ENCODE data around the gene SARDH. TPM values are rescaled to one million over a fixed set of nuclear protein-coding genes. Genes with fewer than 3 reads are reported as not detected.

Gene SARDH
- total and polyA plus RNA-seq, 8 donors: 8.9 to 43.3 (median 20.5) TPM

DNA sequence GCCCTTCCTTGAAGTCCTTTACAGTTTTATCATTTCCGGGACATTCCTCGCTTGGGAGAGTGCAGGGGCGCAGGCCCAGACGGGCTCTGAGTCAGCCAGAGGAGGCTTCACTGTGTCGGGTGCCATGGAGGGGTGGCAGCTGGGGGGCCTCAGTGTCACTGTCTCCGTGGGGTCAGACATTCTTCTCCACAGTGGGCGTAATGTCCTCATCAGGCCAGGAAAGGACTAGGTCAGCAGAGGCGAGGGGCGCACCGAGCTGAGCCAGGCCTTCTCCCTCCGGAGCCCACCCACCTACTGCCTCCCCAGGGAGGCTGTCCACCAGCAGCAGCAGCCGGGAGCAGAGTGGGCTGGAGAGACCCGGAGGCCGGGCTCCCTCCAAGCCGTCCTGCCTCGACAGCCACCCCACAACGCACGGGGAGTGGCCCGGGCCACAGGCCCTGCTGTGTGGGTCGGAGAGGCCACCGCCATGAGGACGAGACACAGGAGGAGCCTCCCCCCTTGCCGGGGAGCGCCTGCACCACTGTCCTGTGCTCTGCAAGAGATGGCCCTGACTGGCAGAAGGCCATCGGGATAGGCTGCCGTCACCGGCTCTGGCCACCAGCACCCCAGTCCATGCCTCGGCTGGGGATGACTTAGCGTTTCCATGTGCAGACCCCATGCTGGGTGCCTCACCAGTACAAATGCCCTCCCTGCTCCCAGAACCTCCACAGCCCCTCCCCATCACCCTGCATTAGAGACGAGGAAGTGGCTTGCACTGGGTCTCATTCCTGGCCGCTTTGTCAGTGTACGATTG, 26.5 kb downstream of the SARDH start:
- TF ChIP-seq, protein P1, sequence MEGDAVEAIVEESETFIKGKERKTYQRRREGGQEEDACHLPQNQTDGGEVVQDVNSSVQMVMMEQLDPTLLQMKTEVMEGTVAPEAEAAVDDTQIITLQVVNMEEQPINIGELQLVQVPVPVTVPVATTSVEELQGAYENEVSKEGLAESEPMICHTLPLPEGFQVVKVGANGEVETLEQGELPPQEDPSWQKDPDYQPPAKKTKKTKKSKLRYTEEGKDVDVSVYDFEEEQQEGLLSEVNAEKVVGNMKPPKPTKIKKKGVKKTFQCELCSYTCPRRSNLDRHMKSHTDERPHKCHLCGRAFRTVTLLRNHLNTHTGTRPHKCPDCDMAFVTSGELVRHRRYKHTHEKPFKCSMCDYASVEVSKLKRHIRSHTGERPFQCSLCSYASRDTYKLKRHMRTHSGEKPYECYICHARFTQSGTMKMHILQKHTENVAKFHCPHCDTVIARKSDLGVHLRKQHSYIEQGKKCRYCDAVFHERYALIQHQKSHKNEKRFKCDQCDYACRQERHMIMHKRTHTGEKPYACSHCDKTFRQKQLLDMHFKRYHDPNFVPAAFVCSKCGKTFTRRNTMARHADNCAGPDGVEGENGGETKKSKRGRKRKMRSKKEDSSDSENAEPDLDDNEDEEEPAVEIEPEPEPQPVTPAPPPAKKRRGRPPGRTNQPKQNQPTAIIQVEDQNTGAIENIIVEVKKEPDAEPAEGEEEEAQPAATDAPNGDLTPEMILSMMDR (IDR thresholded peaks at IDR 0.05): no peak
- Histone ChIP-seq H3K36me3 (peaks cover 0 to 5% (median 0%) of the 10 kb centered on the region in 3 donors), H3K4me3 (no peak overlapping the region), H3K27ac (no peak overlapping the region), H3K9me3 (no peaks in the 10 kb centered on the region), H3K4me1 (no peaks in the 10 kb centered on the region), H3K27me3 (no peaks in the 10 kb centered on the region)
- FAIRE-seq: no peak
- peak in 2 of 4 donors; percentile 10 to 20 for ATAC-seq
- 86 to 93% methylated on average over 32 of the region's 32 CpGs for WGBS, 2 donors
- DNase-seq: peak in 4 of 6 donors; percentile 13 to 64 (median 50)
- intact Hi-C loops (cut with DNase I): no loop called here

- ATAC-seq (no peak), DNase-seq (peak in 4 of 6 donors; percentile 2 to 68 (median 40))
- intact Hi-C loops (cut with DNase I): no loop called here
These were observed 27.3 kb downstream of the SARDH start for GRCh38 chr9:133710661-133711427.

GRCh38 chr9:133709691-133710571, 28.2 kb downstream of the SARDH start:
- no peak for FAIRE-seq
- TF ChIP-seq, protein P1 (IDR thresholded peaks at IDR 0.05): no peak
- DNase-seq: peak in 3 of 6 donors; percentile 16 to 59 (median 46)
- H3K4me3 ChIP-seq: no peak overlapping the region
- H3K9me3 ChIP-seq: no peaks in the 10 kb centered on the region
- no peak overlapping the region for H3K27ac ChIP-seq
- no peaks in the 10 kb centered on the region for H3K4me1 ChIP-seq
- intact Hi-C loops (cut with DNase I): no loop called here
- 90 to 92% methylated on average over 32 of the region's 32 CpGs for WGBS, 2 donors
- ATAC-seq: no peak
- peaks cover 0 to 5% (median 0%) of the 10 kb centered on the region in 3 donors for H3K36me3 ChIP-seq
- H3K27me3 ChIP-seq: no peaks in the 10 kb centered on the region

More at GRCh38 chr9:133710661-133711427, 27.3 kb downstream of the SARDH start:
- no peak overlapping the region for H3K27ac ChIP-seq
- H3K9me3 ChIP-seq: no peaks in the 10 kb centered on the region
- H3K4me3 ChIP-seq: no peak overlapping the region
- TF ChIP-seq, protein P1 (IDR thresholded peaks at IDR 0.05): no peak
- H3K4me1 ChIP-seq: no peaks in the 10 kb centered on the region
- H3K27me3 ChIP-seq: no peaks in the 10 kb centered on the region
- no peak for FAIRE-seq
- 81 to 94% methylated on average over 16 of the region's 16 CpGs for WGBS, 2 donors
- H3K36me3 ChIP-seq: peaks cover 0 to 5% (median 0%) of the 10 kb centered on the region in 3 donors

GRCh38 chr9:133709015-133709611, 29.0 kb downstream of the SARDH start:
- no peak overlapping the region for H3K4me3 ChIP-seq
- intact Hi-C loops (cut with DNase I): no loop called here
- H3K27me3 ChIP-seq: no peaks in the 10 kb centered on the region
- DNase-seq: peak in 3 of 6 donors; percentile 15 to 63 (median 44)
- TF ChIP-seq, protein P1 (IDR thresholded peaks at IDR 0.05): no peak
- peaks cover 0 to 5% (median 0%) of the 10 kb centered on the region in 3 donors for H3K36me3 ChIP-seq
- H3K9me3 ChIP-seq: no peaks in the 10 kb centered on the region
- no peak for FAIRE-seq
- no peaks in the 10 kb centered on the region for H3K4me1 ChIP-seq
- WGBS, 2 donors: 74 to 78% methylated on average over 26 of the region's 26 CpGs
- H3K27ac ChIP-seq: no peak overlapping the region
- ATAC-seq: no peak

Data from pancreas (tissue), 10 donors.